Amygdala (tissue), 56 donors: ENCODE data around the gene MUC5AC.
"Not testable (repeated sequence)": the region's sequence is repeated elsewhere in the genome, so short reads cannot be mapped to it uniquely, and the experiment has no call there.

ENCODE experiments used
- DNase-seq, 56 donors: peaks; one replicate each; lab custom pipeline; 2025; lab: John Stamatoyannopoulos, UW

The MUC5AC gene

DNA sequence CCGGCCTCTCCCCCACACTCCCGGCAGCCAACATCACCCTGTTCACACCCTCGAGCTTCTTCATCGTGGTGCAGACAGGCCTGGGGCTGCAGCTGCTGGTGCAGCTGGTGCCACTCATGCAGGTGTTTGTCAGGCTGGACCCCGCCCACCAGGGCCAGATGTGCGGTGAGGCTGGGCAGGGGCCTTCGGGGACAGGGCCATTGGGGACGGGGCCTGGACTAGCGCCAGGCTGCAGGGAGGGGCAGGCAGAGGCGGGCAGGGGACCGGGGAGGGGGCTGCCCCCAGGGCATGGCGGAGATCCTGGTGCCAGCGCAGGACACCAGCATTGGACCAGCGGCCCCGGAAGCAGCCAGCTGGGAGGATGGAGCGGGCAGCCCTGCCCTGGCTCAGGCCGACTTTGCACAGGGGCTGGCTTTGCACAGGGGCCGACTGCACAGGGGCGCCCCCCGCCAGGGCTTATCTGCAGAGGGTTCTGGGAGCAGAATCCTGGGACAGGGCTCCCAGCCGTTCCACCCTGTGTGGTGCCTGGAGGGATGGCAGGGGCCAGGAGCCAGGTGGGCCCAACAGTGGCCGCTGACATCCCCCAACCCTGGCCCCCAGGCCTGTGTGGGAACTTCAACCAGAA is 73.8 kb downstream of the MUC5AC start:
- DNase-seq = no peak

GRCh38 chr11:1232021-1232882 is 74.5 kb downstream of the MUC5AC start:
- DNase-seq = no peak

DNA sequence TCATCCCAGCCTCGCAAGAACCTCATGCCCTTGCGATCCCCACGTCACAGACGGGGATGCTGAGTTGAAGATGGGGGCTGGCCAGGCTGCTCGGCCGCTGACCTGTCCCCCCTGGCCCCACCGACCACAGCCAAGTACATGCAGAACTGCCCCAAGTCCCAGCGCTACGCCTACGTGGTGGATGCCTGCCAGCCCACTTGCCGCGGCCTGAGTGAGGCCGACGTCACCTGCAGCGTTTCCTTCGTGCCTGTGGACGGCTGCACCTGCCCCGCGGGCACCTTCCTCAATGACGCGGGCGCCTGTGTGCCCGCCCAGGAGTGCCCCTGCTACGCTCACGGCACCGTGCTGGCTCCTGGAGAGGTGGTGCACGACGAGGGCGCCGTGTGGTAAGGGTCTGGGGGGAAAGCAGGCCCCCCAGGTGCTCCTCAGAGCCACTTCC is 75.1 kb downstream of the MUC5AC start:
- DNase-seq = no peak

- DNase-seq = no peak
Observed at GRCh38 chr11:1233351-1234053, 75.7 kb downstream of the MUC5AC start.

DNA sequence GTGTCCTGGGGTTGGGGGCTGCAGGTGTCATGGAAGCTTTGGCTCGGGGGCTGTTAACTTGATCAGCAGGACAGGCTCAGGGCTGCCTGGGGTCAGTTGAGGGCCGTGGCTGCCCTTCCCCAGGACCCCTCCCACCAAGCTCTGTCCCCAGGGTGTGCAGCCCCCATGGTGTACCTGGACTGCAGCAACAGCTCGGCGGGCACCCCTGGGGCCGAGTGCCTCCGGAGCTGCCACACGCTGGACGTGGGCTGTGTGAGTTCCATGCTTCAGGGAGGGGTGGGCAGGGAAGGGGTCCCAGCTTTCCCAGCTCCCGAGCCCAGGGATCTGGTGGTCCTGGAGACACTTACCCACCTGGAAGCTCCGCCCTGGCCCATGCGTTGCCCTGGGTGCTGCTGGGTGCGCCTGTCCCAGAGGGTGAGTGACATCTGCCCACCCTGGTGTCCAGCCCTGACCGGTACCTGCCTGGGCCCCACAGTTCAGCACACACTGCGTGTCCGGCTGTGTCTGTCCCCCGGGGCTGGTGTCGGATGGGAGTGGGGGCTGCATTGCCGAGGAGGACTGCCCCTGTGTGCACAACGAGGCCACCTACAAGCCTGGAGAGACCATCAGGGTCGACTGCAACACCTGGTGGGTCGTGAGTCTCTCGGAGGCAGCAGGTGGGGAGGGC is 76.4 kb downstream of the MUC5AC start:
- DNase-seq = no peak

DNA sequence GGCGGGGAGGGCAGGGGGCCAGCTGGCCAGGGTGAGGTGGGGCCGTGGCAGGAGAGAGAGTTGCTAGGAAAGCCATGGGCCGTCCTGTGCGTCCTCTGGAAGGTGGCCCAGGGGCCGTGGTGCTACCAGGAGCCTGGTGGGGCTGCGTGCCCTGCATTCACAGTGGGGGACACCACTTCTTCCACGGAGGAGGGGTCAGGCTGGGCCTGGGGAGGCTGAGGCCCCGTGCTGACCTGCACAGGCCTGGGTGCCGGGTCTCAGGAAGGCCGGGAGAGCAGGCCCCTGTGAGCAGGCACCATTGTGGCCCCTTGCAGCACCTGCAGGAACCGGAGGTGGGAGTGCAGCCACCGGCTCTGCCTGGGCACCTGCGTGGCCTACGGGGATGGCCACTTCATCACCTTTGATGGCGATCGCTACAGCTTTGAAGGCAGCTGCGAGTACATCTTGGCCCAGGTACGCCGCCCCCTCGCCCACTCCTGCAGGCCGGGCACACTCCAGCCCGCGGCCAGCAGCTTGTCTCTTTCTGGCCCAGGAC is 77.1 kb downstream of the MUC5AC start:
- DNase-seq = no peak

- no peak for DNase-seq
Observed at GRCh38 chr11:1235306-1235900, 77.7 kb downstream of the MUC5AC start.

DNA sequence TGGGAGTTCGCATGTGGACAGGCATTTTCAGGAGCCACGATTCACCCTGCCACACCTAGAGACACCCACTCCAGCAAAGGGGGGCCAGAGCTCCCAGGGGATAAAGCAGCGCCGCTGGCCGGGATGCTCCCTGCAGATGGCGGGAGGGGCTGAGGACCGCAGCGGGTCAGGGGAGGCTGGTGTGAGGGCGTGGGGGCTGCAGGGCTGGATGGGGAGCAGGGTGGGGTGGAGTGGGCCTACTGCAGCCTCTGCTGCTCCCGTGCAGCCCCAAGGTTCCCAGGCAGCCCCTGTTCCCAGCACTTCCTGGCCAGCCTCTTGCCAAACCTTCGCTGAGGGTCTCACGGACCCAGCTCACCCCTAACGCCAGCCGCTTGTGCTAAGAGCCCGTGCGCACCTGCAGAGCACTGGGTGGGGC is 78.2 kb downstream of the MUC5AC start:
- DNase-seq = no peak

GRCh38 chr11:1236316-1237127 is 78.8 kb downstream of the MUC5AC start:
- no peak for DNase-seq

DNA sequence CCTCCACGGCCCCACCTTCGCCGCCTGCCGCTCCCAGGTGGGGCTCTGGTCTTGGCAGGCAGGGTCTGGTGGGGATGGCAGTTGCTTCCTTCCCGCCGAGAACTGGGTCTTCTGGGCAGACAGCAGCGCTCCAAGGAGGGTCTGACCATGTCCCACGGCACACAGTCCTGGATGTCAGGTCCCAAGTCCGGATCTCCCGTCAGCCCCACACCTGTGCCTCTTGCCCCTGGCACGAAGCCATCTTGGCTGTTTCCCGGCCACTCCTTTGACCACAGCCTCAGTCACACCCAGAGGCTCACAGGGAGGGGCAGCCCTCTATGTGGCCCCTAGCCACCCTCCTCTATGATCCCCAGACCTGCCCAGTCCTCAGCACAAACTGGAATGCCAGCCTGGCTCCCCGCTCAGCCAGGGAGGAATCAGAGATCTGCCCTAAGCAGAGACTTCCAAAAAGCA is 79.4 kb downstream of the MUC5AC start:
- no peak for DNase-seq

GRCh38 chr11:1237851-1238250 is 80.1 kb downstream of the MUC5AC start:
- DNase-seq = no peak

DNA sequence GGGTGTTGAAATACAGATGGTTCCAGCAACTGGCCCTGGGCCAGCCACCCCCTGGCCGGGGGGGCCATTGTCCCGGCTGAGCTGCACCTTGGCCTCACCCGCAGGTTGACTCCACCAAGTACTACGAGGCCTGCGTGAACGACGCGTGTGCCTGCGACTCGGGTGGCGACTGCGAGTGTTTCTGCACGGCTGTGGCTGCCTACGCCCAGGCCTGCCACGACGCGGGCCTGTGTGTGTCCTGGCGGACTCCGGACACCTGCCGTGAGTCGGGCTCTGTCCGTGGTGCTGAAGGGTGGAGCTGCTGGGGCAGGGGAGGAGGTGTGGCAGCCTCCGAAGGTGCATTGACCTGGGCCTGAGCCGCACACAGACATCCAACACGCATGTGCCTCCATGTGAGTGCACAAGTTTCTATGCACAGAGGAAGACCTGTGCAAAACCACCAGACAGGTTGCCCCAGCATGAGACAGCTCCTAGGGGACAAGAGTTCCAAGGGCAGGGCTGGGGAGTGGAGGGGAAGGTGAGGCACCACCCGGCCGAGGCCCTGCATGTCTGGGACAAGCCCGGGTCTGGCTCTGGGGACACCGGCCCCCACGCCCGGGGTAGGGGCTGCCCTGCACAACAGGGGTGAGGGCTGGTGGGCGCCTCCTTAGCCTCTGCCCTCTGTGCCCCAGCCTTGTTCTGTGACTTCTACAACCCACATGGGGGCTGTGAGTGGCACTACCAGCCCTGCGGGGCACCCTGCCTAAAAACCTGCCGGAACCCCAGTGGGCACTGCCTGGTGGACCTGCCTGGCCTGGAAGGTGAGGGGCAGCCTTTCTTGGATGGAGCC is 81.2 kb downstream of the MUC5AC start:
- no peak for DNase-seq

GRCh38 chr11:1239596-1240205 is 81.9 kb downstream of the MUC5AC start:
- no peak for DNase-seq

DNA sequence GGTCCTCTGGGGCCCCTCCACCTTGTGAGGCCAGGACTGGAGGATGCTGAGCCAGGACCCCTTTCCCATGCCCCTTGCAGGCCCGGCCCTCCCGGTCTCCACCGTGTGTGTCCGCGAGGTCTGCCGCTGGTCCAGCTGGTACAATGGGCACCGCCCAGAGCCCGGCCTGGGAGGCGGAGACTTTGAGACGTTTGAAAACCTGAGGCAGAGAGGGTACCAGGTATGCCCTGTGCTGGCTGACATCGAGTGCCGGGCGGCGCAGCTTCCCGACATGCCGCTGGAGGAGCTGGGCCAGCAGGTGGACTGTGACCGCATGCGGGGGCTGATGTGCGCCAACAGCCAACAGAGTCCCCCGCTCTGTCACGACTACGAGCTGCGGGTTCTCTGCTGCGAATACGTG is 83.0 kb downstream of the MUC5AC start:
- no peak for DNase-seq

- DNase-seq = no peak
Observed at GRCh38 chr11:1241706-1242105, 84.0 kb downstream of the MUC5AC start.

GRCh38 chr11:1242289-1242688 is 84.5 kb downstream of the MUC5AC start:
- no peak for DNase-seq

- DNase-seq = not testable (repeated sequence)
Observed at GRCh38 chr11:1242751-1243150, 85.0 kb downstream of the MUC5AC start.

DNA sequence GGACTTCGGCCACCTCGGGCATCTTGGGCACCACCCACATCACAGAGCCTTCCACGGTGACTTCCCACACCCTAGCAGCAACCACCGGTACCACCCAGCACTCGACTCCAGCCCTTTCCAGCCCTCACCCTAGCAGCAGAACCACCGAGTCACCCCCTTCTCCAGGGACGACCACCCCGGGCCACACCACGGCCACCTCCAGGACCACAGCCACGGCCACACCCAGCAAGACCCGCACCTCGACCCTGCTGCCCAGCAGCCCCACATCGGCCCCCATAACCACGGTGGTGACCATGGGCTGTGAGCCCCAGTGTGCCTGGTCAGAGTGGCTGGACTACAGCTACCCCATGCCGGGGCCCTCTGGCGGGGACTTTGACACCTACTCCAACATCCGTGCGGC is 85.8 kb downstream of the MUC5AC start:
- not testable (repeated sequence) for DNase-seq
